Chondrocyte (in vitro differentiated cells): ENCODE measurements around the gene LRTM2. TPM values are rescaled to one million over a fixed set of nuclear protein-coding genes. Genes with fewer than 3 reads are reported as not detected.
A peak's percentile ranks its signal among the peaks of the same experiment; 100 is the strongest.

Experiments
- DNase-seq: peaks from one replicate; pipeline ENCODE4 v3.0.0; 2021; ENCODE audit warnings: mixed read lengths, low spot score
- H3K27ac Mint-ChIP-seq: one replicate; pipeline ENCODE4 v1.8.0; 2021; ENCODE audit warnings: mild to moderate bottlenecking, moderate library complexity, mixed read lengths; ENCODE audit not compliant: unreplicated experiment
- H3K27me3 Mint-ChIP-seq: 2 replicates; pipeline ENCODE4 v1.8.0; 2021; ENCODE audit warnings: low read depth, mixed read lengths
- H3K36me3 Mint-ChIP-seq: 2 replicates; pipeline ENCODE4 v1.8.0; 2021; ENCODE audit warnings: low read depth, mixed read lengths
- H3K4me1 Mint-ChIP-seq: 2 replicates; pipeline ENCODE4 v1.8.0; 2021; ENCODE audit warnings: low read depth, mild to moderate bottlenecking, mixed read lengths
- H3K4me3 Mint-ChIP-seq: one replicate; pipeline ENCODE4 v1.8.0; 2021; ENCODE audit warnings: mild to moderate bottlenecking, moderate library complexity, mixed read lengths; ENCODE audit not compliant: unreplicated experiment
- H3K9me3 Mint-ChIP-seq: 2 replicates; pipeline ENCODE4 v1.8.0; 2021; ENCODE audit warnings: low read depth, mixed read lengths
- CTCF ChIP-seq: fragments of 200-600 bp; sonication (generic); IDR thresholded peaks from 2 replicates; pipeline ENCODE4 v1.5.0; 2021; ENCODE audit warnings: antibody characterized with exemption, mild to moderate bottlenecking, moderate library complexity
- total RNA-seq: library from RNA; stranded (reverse); gene quantifications from 3 replicates; pipeline ENCODE4 v1.2.1, GENCODE V29; 2021

Gene LRTM2
- total RNA-seq, 1 donor from 2014 or later: not detected

DNA sequence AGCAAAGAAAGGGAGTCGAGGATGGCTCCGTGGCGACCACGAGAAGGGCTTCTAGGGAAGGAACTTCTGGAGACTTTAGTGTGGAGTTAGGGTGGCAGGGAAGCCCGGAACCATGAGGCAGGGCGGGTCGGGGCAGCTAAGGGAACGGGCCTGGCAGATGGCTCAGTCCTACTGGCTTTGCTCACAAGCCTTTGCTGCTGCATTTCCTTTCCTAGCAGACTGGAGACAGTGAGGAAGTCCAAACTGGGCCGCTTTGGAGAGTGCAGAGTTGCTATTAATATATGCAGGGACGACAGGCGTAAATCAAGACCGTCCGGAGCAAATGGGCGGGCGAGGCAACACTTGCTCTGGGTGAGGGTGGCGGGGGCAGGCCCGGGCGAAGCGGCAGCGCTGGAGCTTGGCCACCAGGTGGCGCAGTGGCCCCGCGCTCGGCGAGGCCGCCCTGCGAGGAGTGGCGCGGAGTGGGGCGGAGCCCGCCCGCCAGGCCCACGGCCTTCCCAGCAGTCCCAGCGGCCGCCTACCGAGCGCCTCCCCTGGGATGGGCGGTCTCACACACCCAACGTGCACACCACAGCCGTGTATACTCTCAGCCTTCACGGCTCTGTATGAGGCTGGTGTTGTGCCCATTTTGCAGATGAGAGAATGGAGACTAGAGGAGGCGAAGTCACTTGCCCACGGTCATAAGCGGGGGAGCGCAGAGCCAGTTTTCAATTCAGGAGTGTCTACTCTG lies 24.4 kb upstream of the LRTM2 start:
- no peaks in the 10 kb centered on the region for H3K9me3 Mint-ChIP-seq
- DNase-seq: peak; percentile 91
- no peaks in the 10 kb centered on the region for H3K36me3 Mint-ChIP-seq
- H3K27ac Mint-ChIP-seq: no peak overlapping the region
- peak; percentile 99 for TF ChIP-seq CTCF
- H3K4me1 Mint-ChIP-seq: peaks cover 28% of the 10 kb centered on the region
- peak overlapping the region; percentile 1 for H3K4me3 Mint-ChIP-seq
- no peaks in the 10 kb centered on the region for H3K27me3 Mint-ChIP-seq

- H3K27me3 Mint-ChIP-seq: no peaks in the 10 kb centered on the region
- H3K36me3 Mint-ChIP-seq: no peaks in the 10 kb centered on the region
- peaks cover 27% of the 10 kb centered on the region for H3K4me1 Mint-ChIP-seq
- no peaks in the 10 kb centered on the region for H3K9me3 Mint-ChIP-seq
- DNase-seq: peak; percentile 90
- no peak for TF ChIP-seq CTCF
- no peak overlapping the region for H3K4me3 Mint-ChIP-seq
- H3K27ac Mint-ChIP-seq: no peak overlapping the region
Observed at GRCh38 chr12:1796515-1797010, 23.8 kb upstream of the LRTM2 start.

GRCh38 chr12:1797011-1797901 lies 23.1 kb upstream of the LRTM2 start:
- peaks cover 30% of the 10 kb centered on the region for H3K4me1 Mint-ChIP-seq
- DNase-seq: peak; percentile 89
- no peaks in the 10 kb centered on the region for H3K9me3 Mint-ChIP-seq
- no peaks in the 10 kb centered on the region for H3K27me3 Mint-ChIP-seq
- no peak overlapping the region for H3K4me3 Mint-ChIP-seq
- TF ChIP-seq CTCF: no peak
- H3K27ac Mint-ChIP-seq: no peak overlapping the region
- no peaks in the 10 kb centered on the region for H3K36me3 Mint-ChIP-seq

GRCh38 chr12:1797991-1798640 lies 22.2 kb upstream of the LRTM2 start:
- H3K27me3 Mint-ChIP-seq: no peaks in the 10 kb centered on the region
- peaks cover 22% of the 10 kb centered on the region for H3K4me1 Mint-ChIP-seq
- no peak overlapping the region for H3K4me3 Mint-ChIP-seq
- H3K36me3 Mint-ChIP-seq: no peaks in the 10 kb centered on the region
- H3K9me3 Mint-ChIP-seq: no peaks in the 10 kb centered on the region
- no peak overlapping the region for H3K27ac Mint-ChIP-seq
- no peak for TF ChIP-seq CTCF
- DNase-seq: peak; percentile 90

GRCh38 chr12:1798641-1799020 lies 21.7 kb upstream of the LRTM2 start:
- Mint-ChIP-seq H3K4me1 (peaks cover 21% of the 10 kb centered on the region), H3K27ac (no peak overlapping the region), H3K27me3 (no peaks in the 10 kb centered on the region), H3K4me3 (no peak overlapping the region), H3K9me3 (no peaks in the 10 kb centered on the region), H3K36me3 (no peaks in the 10 kb centered on the region)
- TF ChIP-seq CTCF: no peak
- peak; percentile 86 for DNase-seq
